Lower leg skin (tissue), 4 donors: ENCODE results near the gene CTRL. TPM values are rescaled to one million over a fixed set of nuclear protein-coding genes. Genes with fewer than 3 reads are reported as not detected.

ENCODE experiments used
- DNase-seq, 2 donors: peaks; one replicate each; pipeline ENCODE4 v3.0.0-alpha.2; 2019; ENCODE audit warnings: low spot score in 2 of 2
- H3K4me3 ChIP-seq: fragments of 200-600 bp; sonication (generic); 2 replicates; pipeline ENCODE4 v1.5.1; 2017; ENCODE audit warnings: mild to moderate bottlenecking, low read depth; ENCODE audit not compliant: poor library complexity, severe bottlenecking
- CTCF ChIP-seq, 3 donors: fragments of 450-650 bp; IDR thresholded peaks; one replicate each; pipeline ENCODE4 v1.5.1; 2016; ENCODE audit warnings: antibody characterized with exemption in 3 of 3, mild to moderate bottlenecking in 3 of 3, moderate library complexity in 2 of 3
- POLR2A ChIP-seq, 2 donors: fragments of 450-650 bp; IDR thresholded peaks; one replicate each; pipeline ENCODE4 v1.6.1; 2016 to 2017; ENCODE audit warnings: antibody characterized with exemption in 2 of 2, mild to moderate bottlenecking in 1 of 2, moderate library complexity in 1 of 2
- WGBS, 2 donors: methylation state at CpG; one replicate each; pipeline ENCODE4 v1.1.5; 2018; 5-methylcytosine and 5-hydroxymethylcytosine counted together
- intact Hi-C: fragments of 100-400 bp; cut with DNase I; formaldehyde crosslinking; loops from one replicate; pipeline ENCODE4 v1.15.0; 2023; ENCODE audit warnings: low total_unique reads
- total RNA-seq, 4 donors: library from RNA; depleted of rRNA; stranded (reverse); fragments of >200 nt; gene quantifications; one replicate each; pipeline ENCODE4 v1.1.0, GENCODE V29; 2016

CTRL gene
- total RNA-seq, 4 donors from 2014 or later = 0.84 to 1.7 TPM; not detected in 2

- DNase-seq = no peak
- intact Hi-C loops = no loop called here
- 83 to 90% methylated on average over 16 to 19 of the region's 24 CpGs for WGBS, 2 donors
- TF ChIP-seq POLR2A (IDR thresholded peaks at IDR 0.05) = no peak
- no peak for TF ChIP-seq CTCF (IDR thresholded peaks at IDR 0.05)
- no peak overlapping the region for H3K4me3 ChIP-seq
Observed at GRCh38 chr16:67944690-67945391, 13.2 kb upstream of the CTRL start.

- no peak for DNase-seq
- H3K4me3 ChIP-seq = no peak within 1 kb of the TSS
- WGBS, 2 donors = 56 to 65% methylated on average over 18 of the region's 23 CpGs
- TF ChIP-seq CTCF (IDR thresholded peaks at IDR 0.05) (no peak), POLR2A (IDR thresholded peaks at IDR 0.05) (no peak)
- intact Hi-C loops = no loop called here
Observed at GRCh38 chr16:67943619-67944504, 12.2 kb upstream of the CTRL start, which contains the start of gene LCAT. Gene LCAT (minus strand): TSS chr16:67944120. CDS start chr16:67944101, 19 bp downstream.

GRCh38 chr16:67943256-67943618 is 11.6 kb upstream of the CTRL start:
- DNase-seq = no peak
- WGBS, 2 donors = 87 to 89% methylated on average over 6 of the region's 6 CpGs
- no peak overlapping the region for H3K4me3 ChIP-seq
- intact Hi-C loops = no loop called here
- TF ChIP-seq CTCF (IDR thresholded peaks at IDR 0.05) = no peak
- TF ChIP-seq POLR2A (IDR thresholded peaks at IDR 0.05) = no peak

- intact Hi-C loops = no loop called here
- WGBS, 2 donors = 71 to 83% methylated on average over 17 to 20 of the region's 27 CpGs
Observed at GRCh38 chr16:67942510-67943255, 11.0 kb upstream of the CTRL start.

GRCh38 chr16:67942200-67942509 is 10.5 kb upstream of the CTRL start:
- TF ChIP-seq POLR2A (IDR thresholded peaks at IDR 0.05) (no peak), CTCF (IDR thresholded peaks at IDR 0.05) (peak in 1 of 3 donors; percentile 18)
- WGBS, 2 donors = 81 to 83% methylated on average over 3 to 6 of the region's 6 CpGs
- intact Hi-C loops = no loop called here
- H3K4me3 ChIP-seq = no peak overlapping the region
- DNase-seq = no peak

More at GRCh38 chr16:67942510-67943255, 11.0 kb upstream of the CTRL start:
- DNase-seq = no peak
- H3K4me3 ChIP-seq = no peak overlapping the region
- no peak for TF ChIP-seq CTCF (IDR thresholded peaks at IDR 0.05)
- TF ChIP-seq POLR2A (IDR thresholded peaks at IDR 0.05) = no peak
